Measurements from ENCODE around the gene CADPS.

The CADPS gene

GRCh38 chr3:62892951-62893350 lies 17.7 kb upstream of the CADPS start:
- Histone ChIP-seq H3K27me3 (ENCODE audit: control insufficient read depth, insufficient read depth, low read length) (no peaks in the 10 kb centered on the region), H3K9ac (ENCODE audit: low read depth, low read length) (no peak overlapping the region), H3K9me3 (ENCODE audit: control insufficient read depth, insufficient read depth, low read length) (no peaks in the 10 kb centered on the region), H3K36me3 (ENCODE audit: control insufficient read depth, insufficient read depth, low read length) (no peaks in the 10 kb centered on the region), H3K4me3 (ENCODE audit: low read depth, low read length) (no peak overlapping the region), H3K4me1 (ENCODE audit: control insufficient read depth, insufficient read depth, low read length) (peaks cover 8% of the 10 kb centered on the region)

DNA sequence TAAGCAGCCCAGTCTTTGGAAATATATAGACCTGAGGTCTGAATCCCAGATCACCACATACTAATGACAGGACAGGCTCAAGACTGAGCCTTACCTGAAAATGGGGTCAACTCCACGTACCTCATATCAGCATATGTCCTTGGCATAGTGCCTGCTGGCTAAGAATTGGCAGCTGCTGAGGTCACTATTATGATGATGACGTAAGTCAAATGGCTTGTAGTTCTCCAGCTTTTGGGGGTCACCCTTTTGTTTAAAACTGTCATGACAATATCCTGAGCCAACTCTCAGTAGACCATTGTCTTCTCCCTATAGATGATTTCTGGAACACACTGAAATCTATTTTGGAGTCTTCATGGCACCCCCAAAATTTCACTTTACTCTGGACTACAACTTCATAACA lies 16.8 kb upstream of the CADPS start:
- H3K9ac ChIP-seq (ENCODE audit: low read depth, low read length): no peak overlapping the region
- H3K27me3 ChIP-seq (ENCODE audit: control insufficient read depth, insufficient read depth, low read length): no peaks in the 10 kb centered on the region
- peaks cover 9% of the 10 kb centered on the region for H3K4me1 ChIP-seq (ENCODE audit: control insufficient read depth, insufficient read depth, low read length)
- H3K4me3 ChIP-seq (ENCODE audit: low read depth, low read length): no peak overlapping the region
- H3K9me3 ChIP-seq (ENCODE audit: control insufficient read depth, insufficient read depth, low read length): no peaks in the 10 kb centered on the region
- no peaks in the 10 kb centered on the region for H3K36me3 ChIP-seq (ENCODE audit: control insufficient read depth, insufficient read depth, low read length)

DNA sequence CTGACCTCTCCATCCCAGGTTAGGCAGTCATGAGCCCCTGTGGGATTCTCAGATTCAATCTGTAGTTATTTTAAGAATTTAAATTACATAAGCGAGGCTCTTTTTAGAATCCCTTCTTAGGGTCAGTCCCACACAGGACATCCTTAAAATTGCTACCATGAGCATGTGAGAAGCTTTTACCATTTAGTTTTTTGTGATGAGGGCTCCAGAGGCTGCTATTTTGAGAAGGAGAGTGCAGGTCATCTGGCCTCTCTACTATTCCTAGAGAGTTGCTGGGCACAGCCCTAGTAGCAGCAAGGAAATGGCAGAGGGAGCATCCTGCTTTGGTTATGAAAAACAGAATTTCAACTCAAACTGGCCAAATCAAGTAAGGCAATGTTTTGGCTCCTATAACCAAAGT lies 13.6 kb upstream of the CADPS start:
- Histone ChIP-seq H3K9ac (ENCODE audit: low read depth, low read length) (no peak overlapping the region), H3K4me3 (ENCODE audit: low read depth, low read length) (no peak overlapping the region), H3K4me1 (ENCODE audit: control insufficient read depth, insufficient read depth, low read length) (peaks cover 27% of the 10 kb centered on the region), H3K27me3 (ENCODE audit: control insufficient read depth, insufficient read depth, low read length) (no peaks in the 10 kb centered on the region), H3K9me3 (ENCODE audit: control insufficient read depth, insufficient read depth, low read length) (no peaks in the 10 kb centered on the region), H3K36me3 (ENCODE audit: control insufficient read depth, insufficient read depth, low read length) (no peaks in the 10 kb centered on the region)

GRCh38 chr3:62888180-62888579 lies 13.0 kb upstream of the CADPS start:
- H3K9me3 ChIP-seq (ENCODE audit: control insufficient read depth, insufficient read depth, low read length): no peaks in the 10 kb centered on the region
- H3K27me3 ChIP-seq (ENCODE audit: control insufficient read depth, insufficient read depth, low read length): no peaks in the 10 kb centered on the region
- H3K9ac ChIP-seq (ENCODE audit: low read depth, low read length): no peak overlapping the region
- H3K36me3 ChIP-seq (ENCODE audit: control insufficient read depth, insufficient read depth, low read length): no peaks in the 10 kb centered on the region
- H3K4me3 ChIP-seq (ENCODE audit: low read depth, low read length): no peak overlapping the region
- peaks cover 33% of the 10 kb centered on the region for H3K4me1 ChIP-seq (ENCODE audit: control insufficient read depth, insufficient read depth, low read length)

DNA sequence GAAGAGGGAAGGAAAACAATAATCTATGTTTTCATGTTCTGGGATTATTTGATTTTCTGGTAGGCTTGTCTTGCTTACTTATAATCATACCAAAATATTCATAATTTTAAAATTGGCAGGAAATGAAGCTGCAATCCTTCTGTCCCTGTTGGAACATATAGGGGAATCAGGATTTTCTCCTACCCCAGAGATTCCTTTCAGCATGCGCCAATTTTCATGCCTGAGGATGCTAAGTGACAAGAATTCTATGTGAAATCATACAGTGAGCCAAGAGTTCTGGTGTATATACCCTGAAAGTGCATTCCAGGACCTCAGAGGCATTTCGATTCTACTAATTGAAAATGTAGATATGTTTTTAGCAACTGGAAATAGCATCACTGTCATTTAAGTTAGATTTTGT lies 9.9 kb upstream of the CADPS start:
- H3K27me3 ChIP-seq (ENCODE audit: control insufficient read depth, insufficient read depth, low read length): no peaks in the 10 kb centered on the region
- H3K9ac ChIP-seq (ENCODE audit: low read depth, low read length): no peak overlapping the region
- H3K36me3 ChIP-seq (ENCODE audit: control insufficient read depth, insufficient read depth, low read length): no peaks in the 10 kb centered on the region
- peaks cover 40% of the 10 kb centered on the region for H3K4me1 ChIP-seq (ENCODE audit: control insufficient read depth, insufficient read depth, low read length)
- no peaks in the 10 kb centered on the region for H3K9me3 ChIP-seq (ENCODE audit: control insufficient read depth, insufficient read depth, low read length)
- no peak overlapping the region for H3K4me3 ChIP-seq (ENCODE audit: low read depth, low read length)

GRCh38 chr3:62884096-62884870 lies 9.1 kb upstream of the CADPS start:
- Histone ChIP-seq H3K27me3 (ENCODE audit: control insufficient read depth, insufficient read depth, low read length) (no peaks in the 10 kb centered on the region), H3K9ac (ENCODE audit: low read depth, low read length) (peak overlapping the region; percentile 26), H3K9me3 (ENCODE audit: control insufficient read depth, insufficient read depth, low read length) (no peaks in the 10 kb centered on the region), H3K4me1 (ENCODE audit: control insufficient read depth, insufficient read depth, low read length) (peaks cover 40% of the 10 kb centered on the region), H3K36me3 (ENCODE audit: control insufficient read depth, insufficient read depth, low read length) (no peaks in the 10 kb centered on the region), H3K4me3 (ENCODE audit: low read depth, low read length) (no peak overlapping the region)

DNA sequence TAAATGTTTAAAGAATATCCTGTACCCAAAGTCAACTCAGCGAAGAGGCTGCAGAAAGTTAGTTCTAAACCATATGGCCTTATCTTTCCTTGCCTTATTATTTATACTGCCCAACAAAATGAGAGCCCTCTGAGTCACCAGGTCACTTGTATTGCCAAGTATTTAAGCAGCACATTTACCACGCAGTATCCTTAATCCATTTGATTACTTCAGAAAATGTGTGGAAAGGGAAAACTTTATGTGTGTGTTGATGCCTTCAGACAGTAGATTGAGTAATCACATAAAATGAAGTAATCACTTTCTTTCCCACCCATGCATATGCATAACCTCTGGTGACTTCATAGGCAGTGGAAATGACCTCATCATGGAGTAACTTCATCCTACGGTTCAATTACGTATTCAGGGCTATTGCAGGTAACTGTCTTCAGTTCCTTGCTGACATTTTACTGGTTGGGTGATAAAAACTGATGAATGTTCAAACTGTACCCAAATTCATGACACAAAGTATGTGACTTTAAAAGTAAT lies 7.5 kb upstream of the CADPS start:
- no peaks in the 10 kb centered on the region for H3K27me3 ChIP-seq (ENCODE audit: control insufficient read depth, insufficient read depth, low read length)
- H3K36me3 ChIP-seq (ENCODE audit: control insufficient read depth, insufficient read depth, low read length): no peaks in the 10 kb centered on the region
- no peaks in the 10 kb centered on the region for H3K9me3 ChIP-seq (ENCODE audit: control insufficient read depth, insufficient read depth, low read length)
- no peak overlapping the region for H3K9ac ChIP-seq (ENCODE audit: low read depth, low read length)
- peaks cover 31% of the 10 kb centered on the region for H3K4me1 ChIP-seq (ENCODE audit: control insufficient read depth, insufficient read depth, low read length)
- H3K4me3 ChIP-seq (ENCODE audit: low read depth, low read length): no peak overlapping the region

DNA sequence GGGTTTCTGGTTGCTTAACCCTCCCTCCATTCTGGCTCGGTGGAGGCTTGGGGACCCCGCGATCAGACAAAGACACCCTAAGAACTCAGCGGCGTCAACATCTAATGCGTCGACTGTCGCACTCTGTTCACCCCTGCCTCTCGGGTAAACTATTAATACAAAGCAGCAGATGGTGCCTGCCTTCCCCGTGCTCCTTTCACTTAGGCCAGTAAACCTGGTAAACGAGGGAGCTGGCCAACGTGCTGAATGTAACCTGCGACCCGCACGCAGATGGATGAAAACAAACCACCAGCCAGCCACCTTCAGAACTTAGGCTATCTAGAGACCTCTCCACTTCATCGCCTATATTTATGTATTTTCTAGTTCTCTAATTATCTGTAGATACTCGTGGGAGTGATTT lies 848 bp upstream of the CADPS start:
- peaks cover 4% of the 10 kb centered on the region for H3K4me1 ChIP-seq (ENCODE audit: control insufficient read depth, insufficient read depth, low read length)
- no peaks in the 10 kb centered on the region for H3K36me3 ChIP-seq (ENCODE audit: control insufficient read depth, insufficient read depth, low read length)
- H3K27me3 ChIP-seq (ENCODE audit: control insufficient read depth, insufficient read depth, low read length): no peaks in the 10 kb centered on the region
- H3K4me3 ChIP-seq (ENCODE audit: low read depth, low read length): peak overlapping the region; percentile 80
- H3K9ac ChIP-seq (ENCODE audit: low read depth, low read length): no peak overlapping the region
- H3K9me3 ChIP-seq (ENCODE audit: control insufficient read depth, insufficient read depth, low read length): no peaks in the 10 kb centered on the region

DNA sequence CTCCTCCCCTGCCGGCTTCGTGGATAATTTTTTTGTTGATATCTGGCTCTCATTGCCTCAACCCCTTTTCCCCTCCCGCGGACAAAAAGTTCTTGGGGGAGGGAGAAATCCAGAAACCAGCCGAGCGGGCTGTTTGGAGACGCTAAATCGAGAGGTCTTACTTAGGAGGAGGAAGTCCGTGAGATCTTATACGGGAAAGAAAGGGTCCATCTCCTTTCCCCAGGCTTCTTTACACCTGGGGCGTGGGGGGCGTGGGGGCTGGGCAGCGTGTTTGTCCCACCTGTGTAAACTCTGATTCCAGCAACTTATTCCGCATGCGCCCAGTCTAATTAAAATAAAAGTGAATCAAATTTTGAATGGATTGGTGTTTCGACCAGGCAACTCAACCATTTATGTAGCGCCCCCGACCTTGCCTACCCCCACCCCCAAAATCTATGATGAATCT lies 364 bp upstream of the CADPS start:
- Histone ChIP-seq H3K4me1 (ENCODE audit: control insufficient read depth, insufficient read depth, low read length) (peaks cover 4% of the 10 kb centered on the region), H3K9me3 (ENCODE audit: control insufficient read depth, insufficient read depth, low read length) (no peaks in the 10 kb centered on the region)

DNA sequence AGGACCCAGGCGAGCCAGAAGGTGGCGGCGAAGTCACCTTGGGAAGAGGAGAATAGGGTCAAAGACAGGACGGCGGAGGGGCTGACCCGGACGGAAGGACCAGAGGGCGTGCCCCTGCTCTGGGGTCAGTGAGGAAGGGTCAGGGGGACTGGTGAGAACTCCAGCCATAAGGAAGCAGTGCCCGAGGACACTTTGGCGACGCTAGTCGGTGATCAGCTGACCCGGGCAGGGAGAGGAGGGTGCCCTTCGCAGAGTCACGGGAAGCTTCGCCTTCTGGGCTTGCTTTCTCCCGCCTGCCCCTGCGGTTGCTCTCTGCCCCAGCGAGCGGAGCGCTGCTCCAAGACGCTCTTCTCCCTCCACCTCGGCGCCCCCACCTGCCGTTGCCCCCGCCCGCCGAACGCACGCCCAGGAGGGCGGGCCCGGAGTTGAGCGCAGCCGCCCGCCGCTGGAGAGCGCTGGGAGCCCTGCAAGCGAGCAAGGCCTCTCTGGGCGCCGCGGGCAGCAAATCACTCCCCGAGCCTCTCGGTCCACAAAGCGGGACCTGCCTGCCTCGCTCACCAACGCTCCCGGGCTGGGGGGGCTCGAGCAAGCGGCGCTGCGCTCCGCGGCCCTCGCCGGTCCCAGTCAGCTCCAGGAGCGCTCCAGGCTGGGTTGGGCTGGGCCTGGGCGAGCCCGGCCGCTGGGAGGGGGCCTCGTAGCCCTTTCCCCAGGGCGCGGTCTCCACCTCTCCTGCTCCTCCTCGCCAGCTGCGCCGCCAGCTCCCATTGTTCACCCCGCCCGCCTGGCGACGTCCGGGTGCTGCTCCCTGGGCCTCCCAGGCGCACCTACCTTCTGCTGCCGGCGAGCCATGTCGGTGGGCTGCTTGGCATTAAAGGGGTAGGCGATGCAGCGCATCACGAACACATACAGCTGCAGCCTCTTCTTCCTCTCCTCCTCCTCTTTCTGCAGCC lies 1.2 kb downstream of the CADPS start:
- no peaks in the 10 kb centered on the region for H3K27me3 ChIP-seq (ENCODE audit: control insufficient read depth, insufficient read depth, low read length)
- H3K9ac ChIP-seq (ENCODE audit: low read depth, low read length): peak overlapping the region; percentile 84
- no peaks in the 10 kb centered on the region for H3K36me3 ChIP-seq (ENCODE audit: control insufficient read depth, insufficient read depth, low read length)
- H3K4me1 ChIP-seq (ENCODE audit: control insufficient read depth, insufficient read depth, low read length): peaks cover 4% of the 10 kb centered on the region
- no peaks in the 10 kb centered on the region for H3K9me3 ChIP-seq (ENCODE audit: control insufficient read depth, insufficient read depth, low read length)
- H3K4me3 ChIP-seq (ENCODE audit: low read depth, low read length): peak overlapping the region; percentile 86

More for the DNA sequence above, 364 bp upstream of the CADPS start:
- Histone ChIP-seq H3K9ac (ENCODE audit: low read depth, low read length) (peak overlapping the region; percentile 61), H3K27me3 (ENCODE audit: control insufficient read depth, insufficient read depth, low read length) (no peaks in the 10 kb centered on the region), H3K4me3 (ENCODE audit: low read depth, low read length) (peak overlapping the region; percentile 80), H3K36me3 (ENCODE audit: control insufficient read depth, insufficient read depth, low read length) (no peaks in the 10 kb centered on the region)

DNA sequence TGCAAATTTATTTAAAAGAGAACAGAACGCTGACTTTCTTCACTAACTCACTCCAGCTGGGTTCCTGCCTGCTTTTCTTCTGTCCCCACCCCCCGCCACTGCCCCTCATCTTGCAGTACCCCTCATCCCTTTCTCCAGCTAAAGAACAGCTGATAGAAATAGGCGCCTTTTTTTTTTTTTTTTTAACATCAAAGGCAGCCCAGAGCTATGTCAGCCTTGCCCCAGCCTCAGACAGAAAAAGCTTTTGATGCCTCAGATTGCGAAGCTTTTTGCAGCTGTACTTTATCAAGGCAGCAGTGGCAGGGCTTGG lies 1.8 kb downstream of the CADPS start:
- no peaks in the 10 kb centered on the region for H3K9me3 ChIP-seq (ENCODE audit: control insufficient read depth, insufficient read depth, low read length)
- H3K36me3 ChIP-seq (ENCODE audit: control insufficient read depth, insufficient read depth, low read length): no peaks in the 10 kb centered on the region
- peaks cover 4% of the 10 kb centered on the region for H3K4me1 ChIP-seq (ENCODE audit: control insufficient read depth, insufficient read depth, low read length)
- H3K4me3 ChIP-seq (ENCODE audit: low read depth, low read length): peak overlapping the region; percentile 86
- no peak overlapping the region for H3K9ac ChIP-seq (ENCODE audit: low read depth, low read length)
- H3K27me3 ChIP-seq (ENCODE audit: control insufficient read depth, insufficient read depth, low read length): no peaks in the 10 kb centered on the region

Data from iPS-15b (cell line).